Measurements from ENCODE around the gene BTBD19.
A peak's percentile ranks its signal among the peaks of the same experiment; 100 is the strongest.
"Not testable (repeated sequence)": the region's sequence is repeated elsewhere in the genome, so short reads cannot be mapped to it uniquely, and the experiment has no call there.

BTBD19 gene

GRCh38 chr1:44808063-44808937 lies at the start of gene BTBD19:
BTBD19 (plus strand) TSS chr1:44808523; CDS start chr1:44808821, 298 bp downstream.
- DNase-seq = peak in 2 of 4 experiments; percentile 50 to 51

- DNase-seq = no peak
Measured at GRCh38 chr1:44759077-44759476, 49.2 kb upstream of the BTBD19 start.

- no peak for DNase-seq
Measured at GRCh38 chr1:44760876-44761275, 47.4 kb upstream of the BTBD19 start.

- DNase-seq = not testable (repeated sequence)
Measured at GRCh38 chr1:44766421-44766820, 41.9 kb upstream of the BTBD19 start.

GRCh38 chr1:44775078-44775929 lies 33.0 kb upstream of the BTBD19 start, which contains the start of gene RPS8:
RPS8 (plus strand) TSS chr1:44775540; CDS start chr1:44775597, 57 bp downstream.
- DNase-seq = peak; percentile 76 to 83 (median 78)

- peak in 3 of 4 experiments; percentile 21 to 43 (median 41) for DNase-seq
Measured at GRCh38 chr1:44775930-44776729, 32.2 kb upstream of the BTBD19 start.

GRCh38 chr1:44776730-44777068 lies 31.6 kb upstream of the BTBD19 start:
- no peak for DNase-seq

GRCh38 chr1:44777547-44777946 lies 30.8 kb upstream of the BTBD19 start:
- DNase-seq = no peak

- DNase-seq = no peak
Measured at GRCh38 chr1:44777969-44778635, 30.2 kb upstream of the BTBD19 start.

- DNase-seq = no peak
Measured at GRCh38 chr1:44778705-44779576, 29.4 kb upstream of the BTBD19 start.

- DNase-seq = no peak
Measured at GRCh38 chr1:44780583-44781121, 27.7 kb upstream of the BTBD19 start.

- no peak for DNase-seq
Measured at GRCh38 chr1:44783697-44784093, 24.6 kb upstream of the BTBD19 start.

GRCh38 chr1:44784094-44785028 lies 24.0 kb upstream of the BTBD19 start:
- DNase-seq = peak in 1 of 4 experiments; percentile 22

GRCh38 chr1:44785029-44785380 lies 23.3 kb upstream of the BTBD19 start:
- DNase-seq = no peak

- DNase-seq = no peak
Measured at GRCh38 chr1:44785501-44786137, 22.7 kb upstream of the BTBD19 start.

GRCh38 chr1:44786138-44786840 lies 22.0 kb upstream of the BTBD19 start:
- DNase-seq = peak; percentile 54 to 65 (median 59)

- DNase-seq = no peak
Measured at GRCh38 chr1:44786841-44787426, 21.4 kb upstream of the BTBD19 start.

GRCh38 chr1:44787506-44787905 lies 20.8 kb upstream of the BTBD19 start:
- no peak for DNase-seq

All from activated CD4-positive, CD25-positive, alpha-beta regulatory T cell (primary cell).